GM23338 (cell line): ENCODE measurements around the gene SPDYA. TPM values are rescaled to one million over a fixed set of nuclear protein-coding genes. Genes with fewer than 3 reads are reported as not detected.

ENCODE experiments used
- ATAC-seq: fragments of 200-7000 bp; cut with Tn5 transposase; 3 replicates; pipeline ENCODE4 v1.9.1; 2020
- DNase-seq: peaks from one replicate; pipeline ENCODE4 v3.0.0-alpha.2; 2015; ENCODE audit warnings: low spot score
- H2AFZ ChIP-seq: fragments of 200-600 bp; sonication (generic); 2 replicates; pipeline ENCODE4 v1.8.0; 2016; ENCODE audit warnings: antibody characterized with exemption, mild to moderate bottlenecking, moderate library complexity
- H3F3A ChIP-seq: fragments of 200-600 bp; sonication (generic); replicated peaks from 2 replicates; pipeline ENCODE4 v1.8.0; 2017; ENCODE audit warnings: antibody characterized with exemption, mixed run types, low read depth
- H3K27ac ChIP-seq: fragments of 200-600 bp; sonication (generic); 2 replicates; pipeline ENCODE4 v1.6.1; 2016; ENCODE audit warnings: low read depth
- H3K27me3 ChIP-seq: fragments of 200-600 bp; sonication (generic); 2 replicates; pipeline ENCODE4 v1.8.0; 2016; ENCODE audit warnings: mild to moderate bottlenecking, mixed run types, moderate library complexity; ENCODE audit not compliant: insufficient read depth
- H3K36me3 ChIP-seq: fragments of 200-600 bp; sonication (generic); 2 replicates; pipeline ENCODE4 v1.8.0; 2016; ENCODE audit warnings: mild to moderate bottlenecking; ENCODE audit not compliant: insufficient read depth
- H3K4me1 ChIP-seq: fragments of 200-600 bp; sonication (generic); 2 replicates; pipeline ENCODE4 v1.8.0; 2016; ENCODE audit warnings: mild to moderate bottlenecking, moderate library complexity; ENCODE audit not compliant: insufficient read depth
- H3K4me2 ChIP-seq: fragments of 200-600 bp; sonication (generic); 2 replicates; pipeline ENCODE4 v1.7.1; 2017; ENCODE audit warnings: mixed run types
- H3K4me3 ChIP-seq: fragments of 200-600 bp; sonication (generic); 2 replicates; pipeline ENCODE4 v1.6.1; 2016; ENCODE audit warnings: mixed run types
- H3K79me2 ChIP-seq: fragments of 200-600 bp; sonication (generic); replicated peaks from 2 replicates; pipeline ENCODE4 v1.8.0; 2017; ENCODE audit warnings: mild to moderate bottlenecking; ENCODE audit not compliant: insufficient read depth
- H3K9me2 ChIP-seq: fragments of 200-600 bp; sonication (generic); 2 replicates; pipeline ENCODE4 v1.8.0; 2017; ENCODE audit not compliant: insufficient read depth
- H4K20me1 ChIP-seq: fragments of 200-600 bp; sonication (generic); replicated peaks from 2 replicates; pipeline ENCODE4 v1.8.0; 2017; ENCODE audit warnings: mild to moderate bottlenecking; ENCODE audit not compliant: insufficient read depth
- H3K27ac Mint-ChIP-seq: 2 replicates; pipeline ENCODE4 v1.8.0; 2020; ENCODE audit warnings: inconsistent platforms, mild to moderate bottlenecking, moderate library complexity, mixed read lengths
- H3K27me3 Mint-ChIP-seq: 3 replicates; pipeline ENCODE4 v1.8.0; 2022; ENCODE audit warnings: low read depth, mild to moderate bottlenecking, moderate library complexity, mixed read lengths, inconsistent platforms; ENCODE audit not compliant: insufficient read depth, poor library complexity
- H3K36me3 Mint-ChIP-seq: 3 replicates; pipeline ENCODE4 v1.8.0; 2021; ENCODE audit warnings: low read depth, mild to moderate bottlenecking, inconsistent platforms, moderate library complexity, mixed read lengths
- H3K4me1 Mint-ChIP-seq: 3 replicates; pipeline ENCODE4 v1.8.0; 2020; ENCODE audit warnings: mild to moderate bottlenecking, inconsistent platforms, mixed read lengths
- H3K4me3 Mint-ChIP-seq: 3 replicates; pipeline ENCODE4 v1.8.0; 2021; ENCODE audit warnings: moderate library complexity, mild to moderate bottlenecking, inconsistent platforms, mixed read lengths
- H3K9me3 Mint-ChIP-seq: 3 replicates; pipeline ENCODE4 v1.8.0; 2020; ENCODE audit warnings: moderate library complexity, mild to moderate bottlenecking, inconsistent platforms, mixed read lengths
- CREB1 ChIP-seq: fragments of 250-450 bp; sonication (Bioruptor Pico); IDR thresholded peaks from 2 replicates; pipeline ENCODE4 v1.5.0; 2020; ENCODE audit warnings: low read depth, mild to moderate bottlenecking, moderate library complexity
- EZH2phosphoT487 ChIP-seq: fragments of 200-600 bp; sonication (generic); IDR thresholded peaks from one replicate; pipeline ENCODE4 v1.8.1; 2018; ENCODE audit warnings: antibody characterized with exemption; ENCODE audit not compliant: unreplicated experiment
- JUNB ChIP-seq: IDR thresholded peaks from one replicate; pipeline ENCODE4 v1.6.1; 2016; ENCODE audit warnings: antibody characterized with exemption; ENCODE audit not compliant: unreplicated experiment
- STAT1 ChIP-seq: IDR thresholded peaks from one replicate; pipeline ENCODE4 v1.6.1; 2016; ENCODE audit warnings: antibody characterized with exemption; ENCODE audit not compliant: unreplicated experiment
- ZNF114 ChIP-seq: fragments of 250-450 bp; sonication (Bioruptor Pico); IDR thresholded peaks from 2 replicates; pipeline ENCODE4 v1.5.0; 2020; ENCODE audit warnings: mild to moderate bottlenecking, moderate library complexity
- polyA plus RNA-seq: library from polyadenylated mRNA; unstranded; fragments of >200 nt; fragmentation: Nextera tagmentation; extraction: Ambion mirVana; gene quantifications from 2 replicates; pipeline ENCODE4 v1.2.1, GENCODE V29; 2016
- total RNA-seq: library from RNA; depleted of rRNA; stranded (reverse); fragments of >200 nt; shearing (Covaris generic); gene quantifications from 2 replicates; pipeline ENCODE4 v1.2.3, GENCODE V29; 2014
- TF ChIP-seq, protein P1 (sequence below): fragments of 250-450 bp; sonication (Bioruptor Pico); IDR thresholded peaks from 2 replicates; pipeline ENCODE4 v1.5.0; 2020; ENCODE audit warnings: mild to moderate bottlenecking, moderate library complexity
- TF ChIP-seq, protein P2 (sequence below): IDR thresholded peaks from 2 replicates; pipeline ENCODE4 v1.6.1; 2016; ENCODE audit warnings: antibody characterized with exemption

Gene SPDYA
- total and polyA plus RNA-seq, 2 experiments from 2014 or later: 0.42 to 4.0 TPM

DNA sequence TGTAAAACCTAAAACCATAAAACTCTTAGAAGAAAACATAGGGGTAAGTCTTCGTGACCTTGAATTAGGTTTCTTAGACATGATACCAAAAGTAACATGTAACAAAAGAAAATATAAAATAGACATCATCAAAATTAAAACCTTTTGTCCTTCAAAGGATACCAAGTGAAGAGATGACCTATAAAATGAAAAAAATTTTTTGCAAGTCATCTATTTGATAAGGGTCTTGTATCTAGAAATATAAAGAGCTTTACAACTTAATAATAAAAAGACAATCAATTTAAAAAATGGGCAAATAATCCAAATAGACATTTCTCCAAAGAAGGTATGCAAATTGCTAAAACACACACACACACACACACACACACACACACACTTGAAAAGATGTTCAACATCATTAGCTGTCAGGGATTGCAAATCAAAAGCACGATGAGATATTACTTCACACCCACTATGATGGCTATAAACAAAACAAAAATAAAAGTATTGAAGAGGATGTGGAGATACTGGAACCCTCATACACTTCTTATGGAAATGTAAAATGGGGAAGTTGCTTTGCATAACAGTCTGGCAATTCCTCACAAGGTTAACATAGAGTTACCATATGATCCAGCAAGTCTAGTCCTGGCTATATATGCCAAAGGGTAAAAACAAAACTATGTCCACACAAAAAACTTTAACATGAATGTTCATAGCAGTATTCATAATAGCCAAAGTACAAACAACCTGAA is 23.3 kb downstream of the SPDYA start (continued):
- TF ChIP-seq, protein P1, sequence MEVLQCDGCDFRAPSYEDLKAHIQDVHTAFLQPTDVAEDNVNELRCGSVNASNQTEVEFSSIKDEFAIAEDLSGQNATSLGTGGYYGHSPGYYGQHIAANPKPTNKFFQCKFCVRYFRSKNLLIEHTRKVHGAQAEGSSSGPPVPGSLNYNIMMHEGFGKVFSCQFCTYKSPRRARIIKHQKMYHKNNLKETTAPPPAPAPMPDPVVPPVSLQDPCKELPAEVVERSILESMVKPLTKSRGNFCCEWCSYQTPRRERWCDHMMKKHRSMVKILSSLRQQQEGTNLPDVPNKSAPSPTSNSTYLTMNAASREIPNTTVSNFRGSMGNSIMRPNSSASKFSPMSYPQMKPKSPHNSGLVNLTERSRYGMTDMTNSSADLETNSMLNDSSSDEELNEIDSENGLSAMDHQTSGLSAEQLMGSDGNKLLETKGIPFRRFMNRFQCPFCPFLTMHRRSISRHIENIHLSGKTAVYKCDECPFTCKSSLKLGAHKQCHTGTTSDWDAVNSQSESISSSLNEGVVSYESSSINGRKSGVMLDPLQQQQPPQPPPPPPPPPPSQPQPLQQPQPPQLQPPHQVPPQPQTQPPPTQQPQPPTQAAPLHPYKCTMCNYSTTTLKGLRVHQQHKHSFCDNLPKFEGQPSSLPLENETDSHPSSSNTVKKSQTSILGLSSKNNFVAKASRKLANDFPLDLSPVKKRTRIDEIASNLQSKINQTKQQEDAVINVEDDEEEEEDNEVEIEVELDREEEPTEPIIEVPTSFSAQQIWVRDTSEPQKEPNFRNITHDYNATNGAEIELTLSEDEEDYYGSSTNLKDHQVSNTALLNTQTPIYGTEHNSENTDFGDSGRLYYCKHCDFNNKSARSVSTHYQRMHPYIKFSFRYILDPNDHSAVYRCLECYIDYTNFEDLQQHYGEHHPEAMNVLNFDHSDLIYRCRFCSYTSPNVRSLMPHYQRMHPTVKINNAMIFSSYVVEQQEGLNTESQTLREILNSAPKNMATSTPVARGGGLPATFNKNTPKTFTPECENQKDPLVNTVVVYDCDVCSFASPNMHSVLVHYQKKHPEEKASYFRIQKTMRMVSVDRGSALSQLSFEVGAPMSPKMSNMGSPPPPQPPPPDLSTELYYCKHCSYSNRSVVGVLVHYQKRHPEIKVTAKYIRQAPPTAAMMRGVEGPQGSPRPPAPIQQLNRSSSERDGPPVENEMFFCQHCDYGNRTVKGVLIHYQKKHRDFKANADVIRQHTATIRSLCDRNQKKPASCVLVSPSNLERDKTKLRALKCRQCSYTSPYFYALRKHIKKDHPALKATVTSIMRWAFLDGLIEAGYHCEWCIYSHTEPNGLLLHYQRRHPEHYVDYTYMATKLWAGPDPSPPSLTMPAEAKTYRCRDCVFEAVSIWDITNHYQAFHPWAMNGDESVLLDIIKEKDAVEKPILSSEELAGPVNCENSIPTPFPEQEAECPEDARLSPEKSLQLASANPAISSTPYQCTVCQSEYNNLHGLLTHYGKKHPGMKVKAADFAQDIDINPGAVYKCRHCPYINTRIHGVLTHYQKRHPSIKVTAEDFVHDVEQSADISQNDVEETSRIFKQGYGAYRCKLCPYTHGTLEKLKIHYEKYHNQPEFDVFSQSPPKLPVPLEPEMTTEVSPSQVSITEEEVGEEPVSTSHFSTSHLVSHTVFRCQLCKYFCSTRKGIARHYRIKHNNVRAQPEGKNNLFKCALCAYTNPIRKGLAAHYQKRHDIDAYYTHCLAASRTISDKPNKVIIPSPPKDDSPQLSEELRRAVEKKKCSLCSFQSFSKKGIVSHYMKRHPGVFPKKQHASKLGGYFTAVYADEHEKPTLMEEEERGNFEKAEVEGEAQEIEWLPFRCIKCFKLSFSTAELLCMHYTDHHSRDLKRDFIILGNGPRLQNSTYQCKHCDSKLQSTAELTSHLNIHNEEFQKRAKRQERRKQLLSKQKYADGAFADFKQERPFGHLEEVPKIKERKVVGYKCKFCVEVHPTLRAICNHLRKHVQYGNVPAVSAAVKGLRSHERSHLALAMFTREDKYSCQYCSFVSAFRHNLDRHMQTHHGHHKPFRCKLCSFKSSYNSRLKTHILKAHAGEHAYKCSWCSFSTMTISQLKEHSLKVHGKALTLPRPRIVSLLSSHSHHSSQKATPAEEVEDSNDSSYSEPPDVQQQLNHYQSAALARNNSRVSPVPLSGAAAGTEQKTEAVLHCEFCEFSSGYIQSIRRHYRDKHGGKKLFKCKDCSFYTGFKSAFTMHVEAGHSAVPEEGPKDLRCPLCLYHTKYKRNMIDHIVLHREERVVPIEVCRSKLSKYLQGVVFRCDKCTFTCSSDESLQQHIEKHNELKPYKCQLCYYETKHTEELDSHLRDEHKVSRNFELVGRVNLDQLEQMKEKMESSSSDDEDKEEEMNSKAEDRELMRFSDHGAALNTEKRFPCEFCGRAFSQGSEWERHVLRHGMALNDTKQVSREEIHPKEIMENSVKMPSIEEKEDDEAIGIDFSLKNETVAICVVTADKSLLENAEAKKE (CRISPR knock-in tag): no peak

DNA sequence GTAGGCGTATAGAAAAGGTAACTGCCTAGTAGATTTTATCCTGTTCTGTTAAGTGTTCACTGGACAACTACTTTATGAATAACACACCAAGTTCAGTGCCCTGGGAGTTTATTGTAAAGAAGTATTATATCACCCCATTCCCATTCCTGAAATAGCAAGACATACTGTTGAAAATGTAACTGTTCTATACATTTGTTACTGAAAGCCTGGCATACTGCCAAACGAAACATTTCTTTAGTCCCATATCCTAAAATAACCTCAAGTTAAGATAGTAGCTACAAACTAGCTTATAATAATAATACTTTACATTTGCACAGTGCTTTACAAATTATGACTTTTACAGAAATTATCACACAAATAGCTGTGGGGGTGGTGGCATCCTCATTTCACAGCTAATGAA is 25.1 kb downstream of the SPDYA start:
- DNase-seq (no peak), ATAC-seq (no peak)
- Histone ChIP-seq H3K4me1 (no peaks in the 10 kb centered on the region), H3K9me2 (no peaks in the 10 kb centered on the region), H3K36me3 (no peaks in the 10 kb centered on the region), H3K79me2 (no peaks in the 10 kb centered on the region), H3K4me2 (no peak overlapping the region), H4K20me1 (no peaks in the 10 kb centered on the region), H2AFZ (no peak overlapping the region), H3F3A (no peaks in the 10 kb centered on the region), H3K4me3 (no peak overlapping the region), H3K27ac (no peak overlapping the region), H3K27me3 (no peaks in the 10 kb centered on the region)
- Mint-ChIP-seq H3K4me3 (no peak overlapping the region), H3K36me3 (no peaks in the 10 kb centered on the region), H3K27me3 (no peaks in the 10 kb centered on the region), H3K4me1 (no peaks in the 10 kb centered on the region), H3K27ac (no peak overlapping the region), H3K9me3 (no peaks in the 10 kb centered on the region)
- TF ChIP-seq, protein P1 (CRISPR knock-in tag): no peak
- TF ChIP-seq STAT1 (no peak), EZH2phosphoT487 (no peak), ZNF114 (CRISPR knock-in tag) (no peak), CREB1 (CRISPR knock-in tag) (no peak), JUNB (no peak)
- TF ChIP-seq, protein P2, sequence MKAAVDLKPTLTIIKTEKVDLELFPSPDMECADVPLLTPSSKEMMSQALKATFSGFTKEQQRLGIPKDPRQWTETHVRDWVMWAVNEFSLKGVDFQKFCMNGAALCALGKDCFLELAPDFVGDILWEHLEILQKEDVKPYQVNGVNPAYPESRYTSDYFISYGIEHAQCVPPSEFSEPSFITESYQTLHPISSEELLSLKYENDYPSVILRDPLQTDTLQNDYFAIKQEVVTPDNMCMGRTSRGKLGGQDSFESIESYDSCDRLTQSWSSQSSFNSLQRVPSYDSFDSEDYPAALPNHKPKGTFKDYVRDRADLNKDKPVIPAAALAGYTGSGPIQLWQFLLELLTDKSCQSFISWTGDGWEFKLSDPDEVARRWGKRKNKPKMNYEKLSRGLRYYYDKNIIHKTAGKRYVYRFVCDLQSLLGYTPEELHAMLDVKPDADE: no peak
